Iris pigment epithelial cell (primary cell): ENCODE data around the gene MBP.
"Not testable (repeated sequence)": the region's sequence is repeated elsewhere in the genome, so short reads cannot be mapped to it uniquely, and the experiment has no call there.

ENCODE experiments used
- DNase-seq: peaks from one replicate; pipeline ENCODE4 v3.0.0-alpha.2; 2011; ENCODE audit warnings: low read depth

The MBP gene

DNA sequence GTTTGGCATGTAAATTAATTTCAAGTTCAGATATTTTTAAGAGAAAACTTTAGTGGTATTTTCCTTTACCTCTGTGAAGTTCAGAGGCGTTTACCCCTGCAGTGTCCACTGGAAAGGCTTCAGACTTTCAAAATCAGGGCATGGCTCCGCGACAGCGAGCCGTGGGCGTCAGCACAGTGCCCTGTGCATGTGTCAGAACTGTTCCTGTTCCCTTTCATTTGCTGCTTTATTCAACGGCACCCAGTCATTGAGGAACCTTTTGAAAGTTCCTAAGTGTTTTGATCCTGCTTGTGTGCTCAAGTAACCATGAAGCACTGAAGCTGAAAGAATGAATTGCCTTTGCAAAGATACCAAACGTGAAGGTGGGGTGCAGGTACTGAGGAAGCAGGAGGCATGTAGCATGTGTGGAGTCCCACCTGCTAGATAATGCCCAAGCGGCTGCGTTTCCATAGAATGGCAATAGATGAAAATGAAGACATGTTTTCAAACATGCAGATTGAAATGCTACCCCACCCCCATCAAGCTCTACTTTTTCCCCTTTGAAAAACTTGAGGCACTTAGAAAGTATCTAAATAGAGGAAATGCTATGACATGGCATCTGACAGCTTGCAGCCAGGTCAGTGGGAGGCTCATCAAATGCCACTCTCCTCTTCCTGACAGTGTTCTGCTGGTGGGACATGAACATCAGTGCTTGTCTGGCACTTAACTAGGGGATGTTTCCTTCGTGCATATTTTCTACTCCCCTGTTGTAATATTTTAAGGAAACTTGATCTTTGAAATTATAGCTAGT lies 161.6 kb downstream of the MBP start:
- no peak for DNase-seq

DNA sequence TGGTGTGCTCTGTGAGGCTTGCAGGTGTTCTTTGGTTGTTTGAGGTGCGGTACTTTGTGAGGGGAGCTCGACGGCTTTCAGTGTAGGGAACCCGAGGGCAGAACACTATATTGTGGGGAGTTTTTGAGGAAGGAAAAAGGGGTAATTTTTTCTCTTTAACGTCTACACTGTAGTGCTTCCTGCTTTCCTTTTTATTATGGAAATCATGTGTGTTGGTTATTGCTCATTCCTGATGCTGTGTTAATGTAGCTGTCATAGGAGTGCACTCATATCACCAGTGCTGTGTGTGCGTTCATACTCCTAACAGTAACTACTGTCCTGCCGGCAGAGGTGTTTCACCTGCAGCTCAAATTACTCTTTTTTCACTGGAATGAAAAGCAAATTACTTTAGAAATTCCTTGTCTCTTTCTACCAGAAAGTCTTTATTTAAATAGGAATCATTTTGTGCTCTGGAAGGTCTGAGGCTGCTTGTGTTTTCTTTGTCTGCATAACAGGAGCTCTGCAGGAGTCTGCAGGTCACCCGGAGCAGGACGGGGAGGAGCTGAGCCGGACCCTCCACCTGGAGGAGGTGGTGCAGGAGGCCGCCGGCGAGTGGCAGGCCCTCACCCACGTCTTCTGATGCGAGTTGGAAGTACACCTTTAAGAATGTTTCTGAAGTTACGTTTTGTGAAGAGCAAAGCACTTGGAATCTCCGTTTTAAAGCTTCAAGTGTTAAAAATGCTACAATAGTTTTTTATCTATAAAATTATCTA lies 164.7 kb downstream of the MBP start:
- DNase-seq = no peak

GRCh38 chr18:76967299-76967698 lies 165.3 kb downstream of the MBP start:
- DNase-seq = not testable (repeated sequence)

DNA sequence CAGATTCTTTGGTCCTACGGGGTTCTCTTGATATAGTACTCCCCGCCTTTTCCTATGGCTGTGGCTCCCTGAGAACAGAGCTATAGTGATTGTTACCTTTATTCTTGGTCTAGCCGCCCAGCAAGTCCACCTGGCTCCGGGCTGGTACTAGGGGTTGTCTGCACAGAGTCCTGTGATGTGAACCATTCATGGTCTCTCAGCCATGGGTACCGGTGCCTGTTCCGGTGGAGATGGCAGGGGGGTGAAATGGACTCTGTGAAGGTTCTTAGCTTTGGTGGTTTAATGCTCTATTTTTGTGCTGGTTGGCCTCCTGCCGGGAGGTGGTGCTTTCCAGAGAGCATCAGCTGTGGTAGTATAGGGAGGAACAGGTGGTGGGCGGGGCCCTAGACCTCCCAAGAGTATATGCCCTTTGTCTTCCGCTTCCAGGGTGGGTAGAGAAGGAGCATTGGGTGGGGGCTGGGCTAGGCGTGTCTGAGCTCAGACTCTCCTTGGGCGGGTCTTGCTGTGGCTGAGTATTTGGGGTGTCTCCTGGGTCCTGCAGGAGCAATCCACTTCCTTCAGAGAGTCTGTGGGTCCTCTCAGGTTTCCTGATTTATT lies 166.9 kb downstream of the MBP start:
- DNase-seq = not testable (repeated sequence)

- DNase-seq = no peak
Measured at GRCh38 chr18:76963936-76964335, 168.6 kb downstream of the MBP start.

GRCh38 chr18:76962851-76963250 lies 169.7 kb downstream of the MBP start:
- DNase-seq = no peak

DNA sequence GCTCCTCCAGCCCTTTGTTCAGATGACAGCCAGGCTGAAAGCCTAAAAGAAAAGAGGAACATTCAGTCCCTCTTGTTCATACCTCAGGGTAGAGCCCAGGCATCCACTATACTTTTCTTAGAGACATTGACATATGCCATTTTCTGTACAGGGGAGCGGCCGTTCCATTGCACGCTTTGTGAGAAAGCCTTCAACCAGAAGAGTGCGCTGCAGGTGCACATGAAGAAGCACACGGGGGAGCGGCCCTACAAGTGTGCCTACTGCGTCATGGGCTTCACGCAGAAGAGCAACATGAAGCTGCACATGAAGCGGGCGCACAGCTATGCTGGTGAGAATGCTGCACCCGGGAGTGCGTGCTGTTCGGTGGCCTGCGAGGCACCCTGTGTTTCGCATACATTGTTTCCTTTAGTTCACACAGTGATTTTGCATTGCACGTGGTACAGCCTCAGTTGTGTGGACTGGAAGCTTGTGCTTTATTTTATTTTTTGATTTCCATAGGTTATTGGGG lies 172.0 kb downstream of the MBP start:
- DNase-seq = no peak

DNA sequence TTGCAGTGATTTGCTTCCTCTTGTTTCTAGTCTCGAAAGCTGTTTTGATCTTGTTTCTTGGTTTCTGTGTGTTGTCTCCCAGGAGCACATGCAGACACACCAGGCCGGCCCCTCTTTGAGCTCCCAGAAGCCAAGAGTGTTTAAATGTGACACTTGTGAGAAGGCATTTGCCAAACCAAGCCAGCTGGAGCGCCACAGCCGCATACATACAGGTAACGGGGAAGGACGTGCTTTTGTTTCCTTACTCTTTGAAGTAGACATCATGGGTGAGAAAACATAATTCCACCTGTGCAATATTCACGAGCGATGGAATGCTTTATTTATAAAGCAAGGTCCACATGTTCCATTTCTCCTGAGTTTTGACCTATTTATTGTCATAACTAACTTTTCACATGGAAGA lies 173.0 kb downstream of the MBP start:
- no peak for DNase-seq

GRCh38 chr18:76958692-76959341 lies 173.8 kb downstream of the MBP start:
- DNase-seq = peak; percentile 26

DNA sequence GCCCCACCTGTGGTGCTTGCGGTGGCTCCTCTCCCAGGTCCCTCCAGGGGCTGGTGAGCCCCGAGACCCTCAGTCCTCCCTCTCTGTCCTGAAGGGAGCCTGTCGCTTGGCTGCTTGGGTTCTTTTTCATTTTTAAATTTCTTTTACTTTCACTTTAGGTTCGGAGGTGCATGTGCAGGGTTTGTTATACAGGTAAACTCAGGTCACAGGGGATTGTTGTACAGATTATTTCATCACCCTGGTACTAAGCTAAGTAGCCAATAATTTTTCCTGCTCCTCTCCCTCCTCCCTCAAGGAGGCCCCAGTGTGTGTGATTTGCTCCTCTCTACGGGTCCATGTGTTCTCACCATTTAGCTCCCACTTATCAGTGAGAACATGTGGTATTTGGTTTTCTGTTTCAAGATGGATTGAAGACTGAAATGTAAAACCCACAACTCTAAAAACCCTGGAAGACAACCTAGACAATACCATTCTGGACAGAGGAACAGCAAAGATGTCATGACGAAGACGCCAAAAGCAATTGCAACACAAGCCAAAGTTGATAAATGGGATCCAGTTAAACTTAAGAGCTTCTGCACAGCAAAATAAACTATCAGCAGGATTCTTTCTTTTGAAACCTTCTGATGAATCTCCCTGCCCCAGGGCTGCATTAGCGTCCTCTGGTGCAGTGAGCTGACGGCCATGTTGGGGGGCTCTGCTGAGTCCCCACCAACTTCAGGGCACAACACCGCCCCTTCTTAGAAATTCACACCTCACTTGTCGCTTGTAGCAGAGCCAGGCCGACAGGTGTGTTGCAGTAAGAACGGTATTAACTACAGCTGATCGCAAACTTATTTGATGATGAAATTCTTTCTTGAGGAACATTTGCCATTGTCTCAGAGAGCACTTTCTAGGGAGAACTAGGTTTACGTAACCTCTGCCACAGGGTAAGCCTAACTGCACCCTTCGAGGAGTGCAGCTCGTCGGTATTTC lies 174.9 kb downstream of the MBP start:
- no peak for DNase-seq

DNA sequence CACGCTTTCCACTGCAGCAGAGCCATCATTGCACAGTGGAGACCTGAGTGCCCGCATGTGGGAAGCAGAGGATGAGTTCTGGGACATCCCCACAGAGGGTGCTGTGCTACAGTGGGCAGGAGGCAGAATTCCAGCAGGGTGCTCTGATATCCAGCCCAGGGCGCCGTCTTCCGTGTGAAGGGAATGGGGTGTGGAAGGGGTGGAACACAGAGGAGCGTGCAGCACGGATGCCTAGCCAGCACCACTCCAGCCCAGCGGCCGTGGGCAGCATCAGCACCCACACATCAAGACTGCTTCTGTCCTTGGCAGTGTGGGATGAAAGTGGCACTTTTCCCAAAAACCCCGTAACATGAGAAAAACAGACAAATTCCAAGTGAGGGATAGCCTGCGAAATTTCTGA lies 175.9 kb downstream of the MBP start:
- DNase-seq = no peak

- no peak for DNase-seq
Measured at GRCh38 chr18:76955524-76956170, 176.9 kb downstream of the MBP start.

GRCh38 chr18:76953583-76954233 lies 178.9 kb downstream of the MBP start:
- DNase-seq = peak; percentile 33

DNA sequence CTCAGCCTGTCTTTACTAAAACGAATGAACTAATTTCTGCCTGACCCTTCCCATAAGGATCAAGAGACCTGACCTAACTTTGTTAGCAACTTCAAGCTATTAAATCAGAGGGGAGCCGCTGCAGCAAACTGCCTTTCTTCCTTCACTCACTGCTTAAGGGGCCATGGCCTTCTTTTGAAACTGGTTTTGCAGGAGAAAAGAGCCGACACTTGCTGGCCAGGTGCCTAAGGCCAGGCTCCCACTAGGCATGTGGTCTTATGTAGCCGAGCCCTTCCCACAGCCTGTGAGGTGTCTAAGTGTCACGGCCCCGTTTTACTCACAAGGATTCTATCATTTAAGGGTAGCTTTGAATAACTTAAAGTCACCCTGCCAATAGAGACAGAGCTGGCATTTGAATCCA lies 179.4 kb downstream of the MBP start:
- no peak for DNase-seq

DNA sequence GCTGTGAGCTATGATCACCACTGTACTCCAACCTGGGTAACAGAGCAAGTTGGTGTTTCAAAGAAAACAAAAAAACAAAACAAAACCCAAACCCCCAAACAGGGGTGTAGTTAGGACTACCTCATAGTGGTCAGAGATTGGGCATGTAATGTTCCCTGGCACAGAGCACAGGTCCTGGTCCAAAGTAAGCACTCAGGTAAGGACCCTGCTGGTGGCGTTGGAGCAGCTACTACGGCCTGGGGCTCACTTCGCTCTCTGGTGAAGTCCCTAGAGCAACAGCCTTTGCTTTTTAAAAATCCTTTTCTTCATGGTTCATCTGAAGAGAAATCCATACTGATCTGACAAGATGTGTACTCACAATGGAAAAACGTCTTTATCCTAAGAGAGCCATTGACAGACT lies 179.8 kb downstream of the MBP start:
- DNase-seq = no peak

- DNase-seq = no peak
Measured at GRCh38 chr18:76951456-76952247, 180.9 kb downstream of the MBP start.

DNA sequence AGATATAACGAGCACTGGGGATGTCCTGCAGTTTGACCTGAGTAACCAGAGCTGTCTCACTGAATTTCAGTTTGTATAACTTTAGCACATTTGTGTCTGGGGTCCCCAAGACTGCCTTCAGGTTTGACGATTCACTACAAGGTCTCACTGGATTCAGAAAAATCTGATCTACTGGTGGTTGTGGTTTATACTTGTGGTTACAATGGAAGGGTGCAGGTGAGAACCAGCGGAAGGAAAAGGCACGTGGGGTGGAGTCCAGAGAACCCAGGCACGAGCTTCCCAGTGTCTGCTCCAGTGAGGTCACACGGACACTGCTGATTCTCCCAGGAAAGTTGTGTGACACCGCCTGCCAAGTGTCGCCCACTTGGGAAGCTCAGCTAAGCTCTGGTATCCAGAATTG lies 184.2 kb downstream of the MBP start:
- DNase-seq = no peak

- not testable (repeated sequence) for DNase-seq
Measured at GRCh38 chr18:76944346-76944745, 188.2 kb downstream of the MBP start.
